Measurements from ENCODE around the gene MAT2A.

Gene MAT2A

DNA sequence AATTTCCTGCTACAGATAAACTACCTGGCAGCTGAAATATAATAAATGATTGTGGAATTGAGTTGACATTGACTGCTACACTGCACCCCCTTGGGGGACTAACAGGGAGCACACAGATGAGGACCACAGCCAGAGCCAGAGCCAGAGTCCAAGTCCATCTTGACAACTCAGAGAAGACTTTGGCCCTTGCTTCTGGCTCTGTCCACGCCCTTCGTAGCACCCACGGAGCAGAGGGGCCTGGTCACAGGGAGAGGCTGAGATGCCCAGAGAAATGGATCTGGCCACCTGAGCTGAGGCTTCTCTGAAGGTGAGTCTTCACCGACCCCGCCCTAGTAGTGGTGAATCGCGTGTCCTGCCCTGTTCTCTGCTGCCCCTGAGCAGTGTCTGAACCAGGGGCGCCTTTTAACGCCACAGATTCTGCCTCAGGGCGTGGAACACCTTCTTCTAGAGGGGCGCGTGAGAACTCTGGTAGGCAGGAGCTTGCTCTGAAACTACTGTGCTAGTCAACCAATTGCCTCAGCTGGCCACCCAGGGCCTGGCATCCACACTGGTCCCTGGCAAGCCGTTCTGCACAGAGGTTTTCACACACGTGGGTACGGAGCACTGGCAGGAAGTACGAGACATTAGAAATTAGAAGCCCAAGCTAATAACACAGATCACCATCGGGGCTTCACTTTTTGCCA, 35.7 kb upstream of the MAT2A start:
- TF ChIP-seq, protein P1, sequence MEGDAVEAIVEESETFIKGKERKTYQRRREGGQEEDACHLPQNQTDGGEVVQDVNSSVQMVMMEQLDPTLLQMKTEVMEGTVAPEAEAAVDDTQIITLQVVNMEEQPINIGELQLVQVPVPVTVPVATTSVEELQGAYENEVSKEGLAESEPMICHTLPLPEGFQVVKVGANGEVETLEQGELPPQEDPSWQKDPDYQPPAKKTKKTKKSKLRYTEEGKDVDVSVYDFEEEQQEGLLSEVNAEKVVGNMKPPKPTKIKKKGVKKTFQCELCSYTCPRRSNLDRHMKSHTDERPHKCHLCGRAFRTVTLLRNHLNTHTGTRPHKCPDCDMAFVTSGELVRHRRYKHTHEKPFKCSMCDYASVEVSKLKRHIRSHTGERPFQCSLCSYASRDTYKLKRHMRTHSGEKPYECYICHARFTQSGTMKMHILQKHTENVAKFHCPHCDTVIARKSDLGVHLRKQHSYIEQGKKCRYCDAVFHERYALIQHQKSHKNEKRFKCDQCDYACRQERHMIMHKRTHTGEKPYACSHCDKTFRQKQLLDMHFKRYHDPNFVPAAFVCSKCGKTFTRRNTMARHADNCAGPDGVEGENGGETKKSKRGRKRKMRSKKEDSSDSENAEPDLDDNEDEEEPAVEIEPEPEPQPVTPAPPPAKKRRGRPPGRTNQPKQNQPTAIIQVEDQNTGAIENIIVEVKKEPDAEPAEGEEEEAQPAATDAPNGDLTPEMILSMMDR (IDR thresholded peaks at IDR 0.05; ENCODE audit: low read depth, low read length), result no peak
- DNase-seq (ENCODE audit: extremely low read depth, low read depth), result no peak

DNA sequence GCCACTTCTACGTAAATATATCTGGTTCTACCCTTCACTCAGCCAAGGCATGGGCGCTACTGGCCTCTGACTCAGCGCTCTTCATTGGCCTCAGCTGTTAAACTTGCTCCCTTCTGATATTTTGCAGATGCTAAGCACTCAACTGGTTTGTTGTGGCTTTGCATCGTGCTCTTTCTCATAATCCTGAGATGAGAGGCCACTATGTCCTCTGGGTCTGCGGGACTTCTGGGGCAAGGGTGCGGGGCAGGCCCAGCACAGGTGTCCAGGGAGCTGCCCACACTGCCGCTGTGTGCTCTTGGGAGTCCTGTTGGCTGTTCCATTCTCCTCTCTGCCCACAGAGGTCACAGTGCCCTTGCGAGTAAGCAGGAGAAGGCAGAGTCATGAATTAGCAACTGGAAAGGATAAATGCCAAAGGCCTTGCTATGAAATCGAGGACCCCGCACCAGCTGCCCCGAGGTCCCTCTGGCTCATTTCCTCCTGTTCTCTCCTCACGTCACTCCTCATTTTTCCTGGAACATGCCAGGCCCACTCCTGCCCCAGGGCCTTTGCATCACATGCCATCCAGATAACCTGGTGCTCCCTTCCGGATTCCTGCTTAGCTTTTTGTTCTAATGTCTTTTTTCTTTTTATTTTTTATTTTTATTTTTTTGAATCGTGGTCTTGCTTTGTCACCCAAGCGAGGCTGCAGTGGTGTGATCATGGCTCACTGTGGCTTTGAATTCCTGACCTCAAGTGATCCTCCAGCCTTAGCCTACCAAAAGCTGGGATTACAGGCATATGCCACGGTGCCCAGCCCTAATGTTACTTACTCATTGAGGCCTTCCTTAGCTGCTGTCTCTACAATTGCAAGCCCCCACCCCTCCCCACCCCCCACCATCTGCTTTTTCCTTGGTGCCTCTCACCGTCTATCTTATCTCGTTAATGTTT, 34.9 kb upstream of the MAT2A start:
- no peak for DNase-seq (ENCODE audit: extremely low read depth, low read depth)
- TF ChIP-seq, protein P1 (IDR thresholded peaks at IDR 0.05; ENCODE audit: low read depth, low read length), result no peak

DNA sequence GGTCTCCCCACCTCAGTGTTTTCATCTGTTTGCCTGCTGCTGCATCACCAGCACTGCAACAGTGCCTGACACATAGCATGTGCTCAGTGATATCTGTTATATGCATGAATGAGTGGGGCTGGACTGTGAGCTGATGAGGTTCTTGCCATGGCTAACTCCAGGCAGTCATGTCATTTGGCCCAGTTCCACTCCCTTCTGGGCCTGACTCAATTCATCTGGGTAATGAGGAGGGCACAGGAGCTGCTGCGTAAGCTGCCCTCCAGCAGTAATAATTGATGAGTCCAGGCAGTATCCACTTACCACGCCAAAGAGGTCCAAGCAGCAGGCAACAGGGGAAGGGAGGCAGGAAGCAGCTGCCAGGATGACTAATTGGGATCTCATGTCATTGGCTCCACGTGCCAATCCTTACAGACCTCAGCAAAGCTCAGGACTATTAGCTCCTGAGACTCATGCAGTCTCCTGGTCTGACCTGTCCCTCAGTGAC, 34.1 kb upstream of the MAT2A start:
- TF ChIP-seq, protein P1 (IDR thresholded peaks at IDR 0.05; ENCODE audit: low read depth, low read length), result no peak
- DNase-seq (ENCODE audit: extremely low read depth, low read depth), result peak; percentile 81

DNA sequence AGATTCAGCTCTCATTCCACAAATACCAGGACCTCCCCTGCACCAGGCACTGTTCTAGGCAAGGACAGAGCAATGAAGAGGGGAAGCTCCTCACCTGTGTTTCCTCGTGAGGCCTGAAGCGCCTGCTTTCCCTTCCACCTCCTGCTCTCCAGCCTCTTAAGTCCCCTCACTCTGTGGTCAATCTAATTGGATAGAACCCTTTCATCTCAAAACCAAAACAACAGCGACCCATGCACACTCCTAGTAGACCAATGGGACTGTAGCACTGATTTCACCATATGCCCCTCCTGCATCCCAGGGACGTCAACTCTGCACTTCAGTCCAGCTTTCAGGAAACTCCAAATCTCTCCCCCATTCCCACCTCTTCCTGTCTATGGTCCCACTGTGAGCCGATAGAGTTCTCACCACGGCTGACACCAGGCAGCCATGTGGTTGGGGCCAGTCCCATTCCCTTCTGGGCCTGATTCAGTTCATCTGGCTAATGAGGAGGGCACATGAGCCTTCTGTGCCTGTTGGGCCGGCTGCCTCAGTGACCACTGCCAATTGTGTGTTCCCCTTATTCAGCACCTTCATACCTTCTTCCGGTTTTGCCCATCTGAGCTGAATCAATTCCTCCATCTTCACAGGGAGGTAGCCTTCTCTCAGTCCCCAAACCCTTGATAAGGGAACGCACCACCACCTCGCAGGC, 33.3 kb upstream of the MAT2A start:
- no peak for DNase-seq (ENCODE audit: extremely low read depth, low read depth)
- TF ChIP-seq, protein P1 (IDR thresholded peaks at IDR 0.05; ENCODE audit: low read depth, low read length), result no peak

DNA sequence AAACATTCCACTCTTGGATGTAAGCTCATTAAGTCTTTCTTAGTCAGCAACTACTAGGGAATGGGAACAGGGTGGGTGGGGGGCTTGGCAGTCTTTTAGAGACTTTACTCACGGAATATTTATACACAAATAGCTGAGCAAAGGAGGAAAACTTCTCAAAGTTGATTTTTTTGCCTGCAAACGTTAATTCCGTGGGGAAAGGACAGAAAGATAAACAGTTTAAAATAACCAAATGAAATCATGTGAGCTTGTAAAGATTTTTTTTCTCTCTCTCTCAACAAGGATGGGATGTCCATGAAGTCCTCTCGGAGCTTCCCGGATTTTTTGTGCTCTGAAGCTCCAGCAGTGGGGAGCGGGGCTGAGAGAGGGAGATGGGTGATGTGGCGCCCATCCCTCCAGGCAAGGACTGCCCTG, 32.2 kb upstream of the MAT2A start:
- no peak for DNase-seq (ENCODE audit: extremely low read depth, low read depth)
- TF ChIP-seq, protein P1 (IDR thresholded peaks at IDR 0.05; ENCODE audit: low read depth, low read length), result no peak

DNA sequence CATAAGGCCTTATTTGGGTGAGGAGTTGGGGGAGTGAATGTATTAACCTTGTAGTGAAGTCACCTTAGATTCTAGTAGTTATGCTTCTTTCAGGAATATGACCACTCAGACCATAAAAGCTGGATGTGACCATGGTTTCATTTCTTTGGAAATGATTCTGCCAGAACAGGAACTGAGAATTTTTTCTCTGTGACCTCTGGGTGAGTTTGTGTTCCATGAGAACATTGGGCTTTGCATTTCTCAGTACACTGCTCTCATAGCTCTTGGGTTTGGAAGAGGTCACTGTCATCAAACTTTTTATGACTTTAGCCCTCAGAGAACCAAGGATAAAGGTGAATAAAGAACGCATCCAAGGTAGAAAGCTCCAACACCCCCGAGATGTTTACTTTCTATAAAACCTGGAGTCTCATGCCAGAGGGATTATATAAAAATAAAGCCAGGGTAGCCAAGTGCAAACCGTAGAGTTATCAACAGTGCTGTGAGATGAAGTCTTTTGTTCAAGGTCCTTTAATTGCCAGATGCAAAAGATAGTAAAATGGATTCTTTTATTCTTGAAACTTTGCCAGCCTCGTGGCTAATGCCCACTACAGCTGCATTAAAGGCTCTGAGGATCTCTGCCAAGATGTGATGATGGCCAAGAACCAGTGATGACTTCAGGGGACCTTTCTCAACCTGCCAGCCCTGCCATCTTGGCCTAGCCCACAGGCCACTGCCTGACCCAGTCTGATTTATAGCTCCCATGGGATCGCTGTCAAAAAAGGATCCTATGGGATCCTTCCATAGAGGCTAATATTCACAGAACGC, 27.8 kb upstream of the MAT2A start:
- DNase-seq (ENCODE audit: extremely low read depth, low read depth), result no peak
- TF ChIP-seq, protein P1 (IDR thresholded peaks at IDR 0.05; ENCODE audit: low read depth, low read length), result no peak
